Kidney (tissue), 14 donors: Measurements from ENCODE around the gene FAM216B. TPM values are rescaled to one million over a fixed set of nuclear protein-coding genes. Genes with fewer than 3 reads are reported as not detected.

ENCODE experiments used
- DNase-seq, 5 donors: peaks; one replicate each; pipeline ENCODE4 v3.0.0-alpha.2; 2013 to 2020
- FAIRE-seq: peaks from 2 replicates; lab custom pipeline; 2012; peaks lifted over from hg19 to GRCh38; lab: Jason Lieb, UNC
- H3K27ac ChIP-seq, 2 donors: one replicate each; pipeline ENCODE4 v1.7.0; 2013; ENCODE audit warnings: low read depth in 2 of 2, low read length in 2 of 2, inconsistent platforms in 1 of 2
- H3K27me3 ChIP-seq: one replicate; pipeline ENCODE4 v1.7.1; 2013; ENCODE audit warnings: low read length, inconsistent platforms; ENCODE audit not compliant: control insufficient read depth, insufficient read depth
- H3K36me3 ChIP-seq, 3 donors: one replicate each; pipeline versions ENCODE4 v1.7.0 to v1.7.1; 2013; ENCODE audit warnings: low read length in 3 of 3, control low read depth in 1 of 3, inconsistent platforms in 1 of 3; ENCODE audit not compliant: insufficient read depth in 3 of 3, control insufficient read depth in 2 of 3
- H3K4me1 ChIP-seq, 3 donors: one replicate each; pipeline versions ENCODE4 v1.7.0 to v1.7.1; 2013; ENCODE audit warnings: low read length in 3 of 3, inconsistent platforms in 1 of 3, low read depth in 1 of 3; ENCODE audit not compliant: control insufficient read depth in 2 of 3, insufficient read depth in 2 of 3
- H3K4me3 ChIP-seq, 3 donors: one replicate each; pipeline versions ENCODE4 v1.7.0 to v1.8.1; 2013; ENCODE audit warnings: low read length in 3 of 3, control low read depth in 1 of 3, inconsistent platforms in 1 of 3
- H3K9ac ChIP-seq, 3 donors: one replicate each; pipeline versions ENCODE4 v1.7.0 to v1.7.1; 2013; ENCODE audit warnings: low read length in 3 of 3, control low read depth in 1 of 3, inconsistent platforms in 1 of 3
- H3K9me3 ChIP-seq, 3 donors: one replicate each; pipeline versions ENCODE4 v1.7.0 to v1.7.1; 2013; ENCODE audit warnings: low read length in 3 of 3, control low read depth in 1 of 3, inconsistent platforms in 1 of 3; ENCODE audit not compliant: control insufficient read depth in 2 of 3, insufficient read depth in 1 of 3
- CTCF ChIP-seq: IDR thresholded peaks from 3 replicates; pipeline ENCODE4 v1.5.1; 2012; ENCODE audit warnings: mild to moderate bottlenecking, moderate library complexity, borderline replicate concordance; ENCODE audit not compliant: insufficient read depth; ENCODE audit errors: extremely low read depth
- intact Hi-C: fragments of 100-400 bp; cut with DNase I; formaldehyde crosslinking; loops from one replicate; pipeline ENCODE4 v1.11.1; 2022
- polyA plus RNA-seq: library from polyadenylated mRNA; stranded (reverse); fragments of 350-450 nt; fragmentation: Illumina TruSeq; extraction: RNeasy Lipid Tissue Mini Kit (QIAGEN cat#74804); gene quantifications from one replicate; pipeline ENCODE4 v1.2.3, GENCODE V29; 2014; ENCODE audit warnings: low read depth, low replicate concordance; ENCODE audit not compliant: insufficient read depth
- total RNA-seq: library from RNA; stranded (reverse); fragmentation: NEBNext Ultra II Directional; extraction: Animal tissue kit (Norgen Biotek cat#: 25700); gene quantifications from one replicate; pipeline ENCODE4 v1.2.1, GENCODE V29; 2021
- donor health status: control.
- donor health status: control.
- donor health status: control.
- donor health status: control.
- donor health status: control.
- donor health status: DM: yes; HTN: yes; CAD: no.
- donor health status: Normal renal cell carcinoma (clear cell type).

The FAM216B gene
- total and polyA plus RNA-seq, 2 donors from 2014 or later = 0.09 TPM; not detected in 1

GRCh38 chr13:42798118-42798517 lies 16.7 kb downstream of the FAM216B start:
- TF ChIP-seq CTCF = no peak
- no peaks in the 10 kb centered on the region for H3K27me3 ChIP-seq
- no peak overlapping the region for H3K4me3 ChIP-seq
- no peaks in the 10 kb centered on the region for H3K36me3 ChIP-seq
- H3K4me1 ChIP-seq = no peaks in the 10 kb centered on the region
- intact Hi-C loops = no loop called here
- no peak overlapping the region for H3K9ac ChIP-seq
- DNase-seq (no peak), FAIRE-seq (no peak)
- H3K9me3 ChIP-seq = no peaks in the 10 kb centered on the region
- no peak overlapping the region for H3K27ac ChIP-seq

GRCh38 chr13:42800109-42800643 lies 18.8 kb downstream of the FAM216B start:
- no peak overlapping the region for H3K27ac ChIP-seq
- no peaks in the 10 kb centered on the region for H3K27me3 ChIP-seq
- intact Hi-C loops = no loop called here
- no peak for TF ChIP-seq CTCF
- DNase-seq = no peak
- no peaks in the 10 kb centered on the region for H3K9me3 ChIP-seq
- no peak overlapping the region for H3K4me3 ChIP-seq
- no peak overlapping the region for H3K9ac ChIP-seq
- no peak for FAIRE-seq
- H3K4me1 ChIP-seq = no peaks in the 10 kb centered on the region
- no peaks in the 10 kb centered on the region for H3K36me3 ChIP-seq

GRCh38 chr13:42803563-42804204 lies 22.3 kb downstream of the FAM216B start:
- intact Hi-C loops = no loop called here
- DNase-seq (no peak), FAIRE-seq (no peak)
- no peak overlapping the region for H3K27ac ChIP-seq
- H3K9ac ChIP-seq = no peak overlapping the region
- no peak overlapping the region for H3K4me3 ChIP-seq
- no peaks in the 10 kb centered on the region for H3K4me1 ChIP-seq
- H3K9me3 ChIP-seq = no peaks in the 10 kb centered on the region
- TF ChIP-seq CTCF = no peak
- H3K27me3 ChIP-seq = no peaks in the 10 kb centered on the region
- no peaks in the 10 kb centered on the region for H3K36me3 ChIP-seq
